GM12878 (cell line): Measurements from ENCODE around the gene EGFR. TPM values are rescaled to one million over a fixed set of nuclear protein-coding genes. Genes with fewer than 3 reads are reported as not detected.

ENCODE experiments used
- ATAC-seq: fragments of 200-7000 bp; cut with Tn5 transposase; 3 replicates; pipeline ENCODE4 v1.9.1; 2020; ENCODE audit warnings: mild to moderate bottlenecking, moderate library complexity
- BruUV-seq: library from RNA; stranded (reverse); fragments of 400-500 nt; replicated peaks from 2 replicates; lab custom pipeline; 2021; lab: Mats Ljungman, UMichigan
- CTCF ChIA-PET: fragments of 300-600 bp; sonication (Branson Sonifier 250); formaldehyde crosslinking; extraction: SDS; loops from one replicate; lab custom pipeline; 2021; ENCODE audit warnings: inconsistent platforms; lab: Yijun Ruan, JAX
- POLR2A ChIA-PET: fragments of 350-600 bp; formaldehyde crosslinking; extraction: SDS; loops from one replicate; lab custom pipeline; 2021; ENCODE audit warnings: inconsistent platforms; lab: Charles Lee
- RAD21 ChIA-PET: fragments of 300-600 bp; sonication (Branson Sonifier 250); formaldehyde crosslinking; loops from one replicate; lab custom pipeline; 2023; ENCODE audit warnings: antibody characterized with exemption; ENCODE audit not compliant: unreplicated experiment; lab: Charles Lee
- SMC1A ChIA-PET: fragments of 300-600 bp; sonication (Branson Sonifier 250); formaldehyde crosslinking; loops from one replicate; lab custom pipeline; 2023; ENCODE audit not compliant: unreplicated experiment, uncharacterized antibody; lab: Charles Lee
- DNase-seq: peaks from one replicate; pipeline ENCODE4 v3.0.0-alpha.2; 2011; ENCODE audit warnings: low read depth, low spot score
- FAIRE-seq: peaks from 3 replicates; lab custom pipeline; 2011; peaks lifted over from hg19 to GRCh38; lab: Jason Lieb, UNC
- H2AFZ ChIP-seq: 2 replicates; pipeline ENCODE4 v1.6.0; 2011; ENCODE audit warnings: low read depth, low read length, control low read depth; ENCODE audit not compliant: control insufficient read depth
- H3K27ac ChIP-seq: 2 replicates; pipeline ENCODE4 v1.5.1; 2011; ENCODE audit warnings: control low read depth; ENCODE audit not compliant: control insufficient read depth, insufficient read depth
- H3K27me3 ChIP-seq, 2 experiments: replicated peaks in 1 of 2; 2 replicates each; pipeline versions ENCODE4 v1.6.0 to v1.6.1; 2011; ENCODE audit warnings: low read length in 1 of 2; ENCODE audit not compliant: control insufficient read depth in 2 of 2, insufficient read depth in 2 of 2
- H3K36me3 ChIP-seq, 2 experiments: 2 replicates each; pipeline ENCODE4 v1.5.1; 2011; ENCODE audit warnings: low read length in 1 of 2; ENCODE audit not compliant: control insufficient read depth in 2 of 2, insufficient read depth in 2 of 2
- H3K4me1 ChIP-seq: 2 replicates; pipeline ENCODE4 v1.6.1; 2011; ENCODE audit warnings: mild to moderate bottlenecking, low read length, moderate library complexity, mixed read lengths; ENCODE audit not compliant: control insufficient read depth, insufficient read depth
- H3K4me2 ChIP-seq: 2 replicates; pipeline ENCODE4 v1.6.0; 2011; ENCODE audit warnings: control low read depth; ENCODE audit not compliant: control insufficient read depth, insufficient read depth
- H3K4me3 ChIP-seq: fragments of 200-600 bp; sonication (generic); 2 replicates; pipeline ENCODE4 v1.5.1; 2016
- H3K79me2 ChIP-seq: 2 replicates; pipeline ENCODE4 v1.6.0; 2011; ENCODE audit warnings: low read length; ENCODE audit not compliant: control insufficient read depth, insufficient read depth
- H3K9ac ChIP-seq: 2 replicates; pipeline ENCODE4 v1.8.0; 2011; ENCODE audit warnings: low read length, control low read depth, mixed read lengths; ENCODE audit not compliant: control insufficient read depth, insufficient read depth
- H3K9me3 ChIP-seq: replicated peaks from 3 replicates; pipeline ENCODE4 v1.5.1; 2011; ENCODE audit warnings: mild to moderate bottlenecking, low read length; ENCODE audit not compliant: control insufficient read depth, insufficient read depth
- H4K20me1 ChIP-seq: 2 replicates; pipeline ENCODE4 v1.6.0; 2011; ENCODE audit not compliant: control insufficient read depth, insufficient read depth
- CBFB ChIP-seq: IDR thresholded peaks from 2 replicates; pipeline ENCODE4 v1.6.1; 2016; ENCODE audit warnings: antibody characterized with exemption, low read depth
- DPF2 ChIP-seq: fragments of 450-650 bp; IDR thresholded peaks from 2 replicates; pipeline ENCODE4 v1.6.1; 2017; ENCODE audit warnings: mild to moderate bottlenecking
- EZH2 ChIP-seq: IDR thresholded peaks from 2 replicates; pipeline ENCODE4 v1.6.1; 2012; ENCODE audit warnings: low read depth, mild to moderate bottlenecking, control low read depth, inconsistent platforms, low read length, borderline replicate concordance; ENCODE audit not compliant: control insufficient read depth
- FOS ChIP-seq: IDR thresholded peaks from 3 replicates; pipeline ENCODE4 v1.6.1; 2011; ENCODE audit warnings: borderline replicate concordance; ENCODE audit not compliant: insufficient read length; ENCODE audit errors: extremely low read depth
- IKZF1 ChIP-seq: fragments of 450-650 bp; conservative IDR thresholded peaks from 2 replicates; pipeline ENCODE4 v1.6.1; 2017; ENCODE audit warnings: antibody characterized with exemption, mild to moderate bottlenecking
- IRF4 ChIP-seq: IDR thresholded peaks from 2 replicates; pipeline ENCODE4 v1.6.1; 2011; ENCODE audit warnings: low read depth, low read length
- IRF5 ChIP-seq: fragments of 450-650 bp; IDR thresholded peaks from 2 replicates; pipeline ENCODE4 v1.6.1; 2017; ENCODE audit warnings: borderline replicate concordance
- KLF5 ChIP-seq: fragments of 450-650 bp; IDR thresholded peaks from 2 replicates; pipeline ENCODE4 v1.6.1; 2014; ENCODE audit warnings: mild to moderate bottlenecking; ENCODE audit not compliant: partially characterized antibody
- MXI1 ChIP-seq: fragments of 150-350 bp; IDR thresholded peaks from 2 replicates; pipeline ENCODE4 v1.6.1; 2011; ENCODE audit warnings: low read depth, mild to moderate bottlenecking, inconsistent platforms, low read length, improper control_type of control experiment
- NFYB ChIP-seq: IDR thresholded peaks from 2 replicates; pipeline ENCODE4 v1.6.1; 2011; ENCODE audit warnings: low read depth, mild to moderate bottlenecking, low read length, improper control_type of control experiment, moderate library complexity; ENCODE audit not compliant: insufficient read depth
- NR2C1 ChIP-seq: fragments of 450-650 bp; IDR thresholded peaks from 2 replicates; pipeline ENCODE4 v1.6.1; 2017; ENCODE audit warnings: antibody characterized with exemption, mild to moderate bottlenecking, moderate library complexity
- PML ChIP-seq: IDR thresholded peaks from 2 replicates; pipeline ENCODE4 v1.6.1; 2012; ENCODE audit warnings: low read length, inconsistent platforms
- POLR2A ChIP-seq: IDR thresholded peaks from 2 replicates; pipeline ENCODE4 v1.6.1; 2011; ENCODE audit warnings: low read depth, mild to moderate bottlenecking, low read length
- RAD51 ChIP-seq: fragments of 450-650 bp; IDR thresholded peaks from 2 replicates; pipeline ENCODE4 v1.6.1; 2016; ENCODE audit warnings: moderate library complexity, mild to moderate bottlenecking, inconsistent platforms
- RUNX3 ChIP-seq: IDR thresholded peaks from 2 replicates; pipeline ENCODE4 v1.6.1; 2012; ENCODE audit warnings: low read length, inconsistent platforms
- YBX1 ChIP-seq: fragments of 450-650 bp; IDR thresholded peaks from 2 replicates; pipeline ENCODE4 v1.6.1; 2016; ENCODE audit warnings: antibody characterized with exemption
- ZNF24 ChIP-seq: fragments of 450-650 bp; IDR thresholded peaks from 2 replicates; pipeline ENCODE4 v1.6.1; 2017; ENCODE audit warnings: antibody characterized with exemption, mild to moderate bottlenecking
- ZNF274 ChIP-seq: IDR thresholded peaks from one replicate; pipeline ENCODE4 v1.8.0; 2011; ENCODE audit not compliant: insufficient read length, insufficient read depth
- WGBS: methylation state at CpG from one replicate; pipeline ENCODE4 v1.1.6; 2016; ENCODE audit warnings: low lambda C conversion rate; ENCODE audit not compliant: insufficient replicate concordance, insufficient coverage; ENCODE audit errors: missing lambda C conversion rate; 5-methylcytosine and 5-hydroxymethylcytosine counted together
- in situ Hi-C: fragments of 300-500 bp; cut with MboI; formaldehyde crosslinking; loops from 9 replicates; pipeline ENCODE4 v1.14.3; 2018; ENCODE audit warnings: mixed read lengths
- intact Hi-C: fragments of 100-400 bp; cut with micrococcal nuclease; formaldehyde crosslinking; loops from one replicate; pipeline ENCODE4 v1.14.2; 2022; ENCODE audit not compliant: unreplicated experiment
- polyA plus RNA-seq, 11 experiments: library from polyadenylated mRNA; depleted of rRNA in 4 of 11; unstranded in 6 of 11; stranded (reverse) in 5 of 11; fragments of >200 nt; fragmentation: Nextera tagmentation in 4 of 11; fragmentation: Illumina TruSeq in 1 of 11; extraction: Ambion mirVana in 4 of 11; extraction: Trizol in 1 of 11; gene quantifications; 1 replicate in 1 of 11; 2 replicates in 10 of 11; pipeline versions ENCODE4 v1.2.1 to v1.2.3, GENCODE V29; 2011 to 2016; ENCODE audit warnings: inconsistent platforms in 2 of 11, missing spikeins in 2 of 11, low read depth in 1 of 11
- total RNA-seq, 4 experiments: library from RNA; depleted of rRNA in 3 of 4; stranded (reverse); fragments of >200 nt in 3 of 4; fragmentation: Illumina TruSeq in 1 of 4; extraction: Trizol in 1 of 4; gene quantifications; 2 replicates each; pipeline versions ENCODE4 v1.2.1 to v1.2.3, GENCODE V29; 2013 to 2021
- TF ChIP-seq, protein P1 (sequence below): IDR thresholded peaks from 2 replicates; pipeline ENCODE4 v1.6.1; 2011; ENCODE audit warnings: borderline replicate concordance, low read depth, mild to moderate bottlenecking, moderate library complexity, mixed read lengths, low read length; ENCODE audit not compliant: insufficient read depth; ENCODE audit errors: extremely low read length

EGFR gene
- total and polyA plus RNA-seq, 10 of the 15 experiments (the other 5 are each of a cell fraction or from before 2014, with no cell fraction given): 0.01 to 0.31 TPM; not detected in 8

DNA sequence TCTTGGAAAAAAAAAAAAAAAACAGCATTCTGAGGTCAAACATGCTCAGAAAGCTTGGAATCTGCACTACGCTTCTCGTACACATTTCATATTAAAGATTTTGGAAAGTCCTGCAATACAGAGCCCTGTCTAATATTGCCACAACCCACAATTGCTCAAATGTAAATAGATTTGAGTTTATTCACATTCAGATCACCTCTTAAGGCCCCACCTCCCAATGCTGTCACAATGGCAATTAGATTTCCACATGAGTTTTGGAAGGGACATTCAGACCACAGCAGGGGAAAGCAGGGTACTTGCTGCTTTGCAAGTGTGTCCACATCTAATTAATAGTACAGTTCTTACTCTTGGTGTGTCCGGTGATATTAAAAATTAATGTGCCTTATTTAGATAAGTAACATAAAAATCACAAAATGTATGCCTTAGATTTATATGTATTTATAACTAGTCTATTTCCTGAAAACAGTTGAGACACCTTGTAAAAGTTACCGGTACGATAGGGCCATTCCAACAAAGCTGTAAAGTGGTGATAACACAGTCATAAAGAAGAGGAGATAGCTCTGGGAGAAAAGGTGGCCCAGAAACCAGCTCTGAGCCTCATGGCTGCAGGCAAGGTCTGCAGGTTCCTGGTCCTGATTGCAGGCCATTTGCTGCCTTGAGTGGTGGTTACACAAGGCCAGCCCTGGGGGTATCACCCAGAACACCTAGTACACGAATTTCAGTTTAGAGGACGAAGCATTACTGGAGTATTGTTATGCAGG is 27.9 kb downstream of the EGFR start:
- no TSS peak for BruUV-seq
- H3K36me3 ChIP-seq: no peaks in the 10 kb centered on the region
- CTCF ChIA-PET: interaction anchor here (0.6 to 1.7 kb wide), 2 partner anchors 78 to 208 kb away, joined by 3 to 5 read pairs; no protein-coding TSS in a partner anchor
- H3K4me1 ChIP-seq: no peaks in the 10 kb centered on the region
- DNase-seq: no peak
- H2AFZ ChIP-seq: no peak overlapping the region
- no peak overlapping the region for H3K9ac ChIP-seq
- SMC1A ChIA-PET: interaction anchor here (0.6 to 1.4 kb wide), 4 partner anchors 9 to 335 kb away, joined by 3 to 5 read pairs (median 3); no protein-coding TSS in a partner anchor
- in situ Hi-C loops (no loop called here), intact Hi-C loops (no loop called here)
- no peak overlapping the region for H3K27ac ChIP-seq
- no peaks in the 10 kb centered on the region for H3K27me3 ChIP-seq
- H3K79me2 ChIP-seq: no peaks in the 10 kb centered on the region
- TF ChIP-seq CBFB (no peak), YBX1 (no peak), NFYB (no peak), IRF5 (no peak), DPF2 (no peak), PML (no peak), ZNF274 (no peak), IKZF1 (no peak), IRF4 (no peak), ZNF24 (no peak), RAD51 (no peak), FOS (no peak), POLR2A (no peak), RUNX3 (no peak), KLF5 (no peak), NR2C1 (no peak), MXI1 (no peak), EZH2 (no peak)
- TF ChIP-seq, protein P1, sequence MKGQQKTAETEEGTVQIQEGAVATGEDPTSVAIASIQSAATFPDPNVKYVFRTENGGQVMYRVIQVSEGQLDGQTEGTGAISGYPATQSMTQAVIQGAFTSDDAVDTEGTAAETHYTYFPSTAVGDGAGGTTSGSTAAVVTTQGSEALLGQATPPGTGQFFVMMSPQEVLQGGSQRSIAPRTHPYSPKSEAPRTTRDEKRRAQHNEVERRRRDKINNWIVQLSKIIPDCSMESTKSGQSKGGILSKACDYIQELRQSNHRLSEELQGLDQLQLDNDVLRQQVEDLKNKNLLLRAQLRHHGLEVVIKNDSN: no peak
- TF ChIP-seq, all 136 proteins: peak for 0
- 63% methylated on average over 7 of the region's 7 CpGs for WGBS
- ChIA-PET POLR2A (no interaction called here), RAD21 (no interaction called here)
- no peaks in the 10 kb centered on the region for H3K9me3 ChIP-seq
- H3K4me2 ChIP-seq: no peak overlapping the region
- H4K20me1 ChIP-seq: no peaks in the 10 kb centered on the region
- no peak overlapping the region for H3K4me3 ChIP-seq
- ATAC-seq (no peak), FAIRE-seq (no peak)
